Spleen (tissue), 7 donors: ENCODE measurements around the gene FAM83E.

Source experiments
- CTCF ChIP-seq, 11 experiments: fragments of 200-600 bp in 7 of 11; fragments of 450-650 bp in 4 of 11; sonication (generic) in 4 of 11; IDR thresholded peaks in 8 of 11; conservative IDR thresholded peaks in 3 of 11; 1 replicate in 7 of 11; 2 replicates in 4 of 11; pipeline versions ENCODE4 v1.4.0 to v1.8.0; 2016 to 2021; ENCODE audit warnings: antibody characterized with exemption in 11 of 11, inconsistent platforms in 4 of 11, mild to moderate bottlenecking in 1 of 11
- POLR2A ChIP-seq, 3 donors: fragments of 450-650 bp; IDR thresholded peaks; one replicate each; pipeline ENCODE4 v1.5.1; 2017; ENCODE audit warnings: antibody characterized with exemption in 3 of 3, mild to moderate bottlenecking in 1 of 3
- donor health status: DM: no; HTN: no; CAD: no; lungs with moderate emphysema.
- donor health status: DM: no; HTN: no; CAD: no.
- donor health status: DM: no; HTN: no; CAD: no.

GRCh38 chr19:48660852-48661710 lies 46.2 kb upstream of the FAM83E start:
- TF ChIP-seq CTCF (IDR thresholded peaks at IDR 0.05 in 8 of 11, conservative IDR thresholded peaks at IDR 0.05 in 3 of 11) (peak in 2 of 11 experiments; percentile 15 to 24), POLR2A (IDR thresholded peaks at IDR 0.05) (no peak)
